ENCODE measurements around the gene PRKACA. TPM values are rescaled to one million over a fixed set of nuclear protein-coding genes. Genes with fewer than 3 reads are reported as not detected.

PRKACA gene
- total RNA-seq (41.8 TPM), polyA plus RNA-seq (91.4 TPM)

DNA sequence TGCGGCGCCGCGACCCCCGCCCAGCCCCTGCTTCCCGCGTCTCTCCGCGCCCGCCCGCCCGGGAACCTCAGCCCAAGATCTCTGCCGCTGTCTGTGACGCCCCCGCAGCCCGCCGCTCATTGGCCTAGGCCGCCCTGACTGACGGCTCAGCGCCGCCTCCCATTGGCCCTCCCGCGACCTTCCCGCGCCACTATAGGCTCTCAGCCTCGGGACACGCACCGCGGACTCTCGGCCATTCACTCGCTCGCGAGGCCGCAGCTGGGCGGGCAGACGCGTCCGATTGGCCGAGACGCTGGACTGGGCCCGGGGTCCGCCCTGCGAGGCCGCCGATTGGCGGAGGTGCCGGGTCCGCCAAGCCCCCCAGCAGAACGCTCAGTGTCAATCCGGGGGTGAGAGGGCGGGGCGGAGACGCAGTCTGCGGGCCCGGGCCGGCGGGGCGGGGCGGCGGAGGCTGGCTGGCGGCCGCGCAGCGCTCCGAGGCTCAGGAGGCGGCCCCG is at the start of gene PRKACA:
TSS of gene PRKACA (minus strand) at position 95 of the 497 bp plus-strand sequence. CDS start 215 bp downstream, outside the sequence.
- Histone ChIP-seq H3K4me3 (ENCODE audit: low read depth, low read length) (peak within 1 kb of the TSS; percentile 94), H3K27ac (ENCODE audit: low read depth) (peak within 1 kb of the TSS; percentile 87), H3K36me3 (ENCODE audit: insufficient read depth) (no peaks in the 10 kb centered on the region), H3K4me1 (ENCODE audit: insufficient read depth) (no peaks in the 10 kb centered on the region)
- WGBS, result under 1% methylated on average over 67 of the region's 67 CpGs
- peak; percentile 93 for DNase-seq (ENCODE audit: extremely low spot score)

DNA sequence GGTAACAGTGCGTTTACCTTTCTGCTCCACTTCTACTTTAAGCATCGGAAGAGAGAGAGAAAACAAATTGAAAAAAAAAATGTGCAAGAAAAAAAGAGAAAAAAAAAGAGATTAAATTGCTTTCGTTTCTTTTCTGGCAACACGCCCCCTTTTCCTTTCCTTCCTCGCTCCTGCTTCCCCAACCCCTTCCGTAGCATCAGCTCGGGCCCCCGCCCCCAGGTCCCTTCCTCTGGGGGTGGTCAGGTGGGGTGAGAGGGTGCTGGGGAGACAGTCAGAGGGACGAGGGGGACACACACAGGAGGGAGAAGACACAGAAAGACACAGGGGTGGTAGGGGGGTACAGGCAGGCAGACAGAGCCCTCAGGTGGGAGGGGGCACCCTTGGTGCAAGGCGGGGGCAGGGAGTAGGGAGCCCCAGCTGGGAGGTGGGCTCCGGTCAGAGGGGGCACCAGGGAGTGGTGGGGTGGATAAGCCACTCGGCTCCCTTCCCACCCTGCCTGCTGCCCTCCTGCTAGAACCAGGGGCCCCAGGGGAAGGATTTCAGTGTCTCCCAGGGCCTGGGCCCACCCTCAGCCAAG is 49.5 kb upstream of the PRKACA start:
- WGBS, result 50% methylated on average over 12 of the region's 12 CpGs
- no peaks in the 10 kb centered on the region for H3K36me3 ChIP-seq (ENCODE audit: insufficient read depth)
- H3K27ac ChIP-seq (ENCODE audit: low read depth), result no peak overlapping the region
- H3K4me3 ChIP-seq (ENCODE audit: low read depth, low read length), result no peak overlapping the region
- no peak for DNase-seq (ENCODE audit: extremely low spot score)
- H3K4me1 ChIP-seq (ENCODE audit: insufficient read depth), result no peaks in the 10 kb centered on the region

DNA sequence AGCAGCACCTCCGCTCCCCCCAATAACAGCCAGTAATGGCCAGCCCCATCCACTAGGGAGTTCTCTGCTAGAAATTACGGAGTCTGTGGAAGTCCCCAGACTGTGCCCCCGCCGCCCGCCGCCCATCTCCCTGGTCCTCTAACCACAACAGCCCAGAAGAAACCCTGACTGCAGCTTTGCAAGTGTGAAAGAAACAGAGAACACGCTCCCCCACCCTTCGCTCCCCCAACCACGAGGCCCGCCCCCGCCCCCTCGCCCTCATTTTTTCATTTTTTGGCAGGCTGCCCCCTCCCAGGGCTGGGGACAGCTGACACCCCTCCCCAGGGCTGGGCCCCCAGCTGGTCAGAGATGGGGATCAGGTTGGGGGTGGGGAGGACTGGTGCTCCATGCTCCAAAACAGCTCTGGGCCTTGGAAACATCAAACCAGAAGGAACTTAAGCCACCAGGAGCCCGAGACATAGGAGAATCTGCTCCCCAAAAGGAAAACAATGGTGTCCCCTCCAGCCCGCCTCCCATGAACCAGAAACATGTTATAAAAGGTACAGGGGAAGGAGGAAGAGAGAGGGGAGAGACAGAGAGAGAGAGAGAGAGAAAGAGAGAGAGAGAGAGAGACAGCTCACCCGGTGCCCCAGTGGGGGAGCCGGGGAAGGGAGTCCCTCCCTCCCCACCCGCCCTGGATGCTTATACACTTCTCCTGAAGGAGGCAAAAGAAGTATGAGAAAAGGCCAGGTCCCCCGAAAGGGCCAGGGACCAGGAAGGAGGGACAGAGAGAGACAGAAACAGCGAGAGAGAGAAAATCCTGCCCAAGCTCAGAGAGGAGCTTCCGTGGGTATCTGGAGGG is 48.6 kb upstream of the PRKACA start:
- no peaks in the 10 kb centered on the region for H3K36me3 ChIP-seq (ENCODE audit: insufficient read depth)
- no peaks in the 10 kb centered on the region for H3K4me1 ChIP-seq (ENCODE audit: insufficient read depth)
- 60% methylated on average over 20 of the region's 20 CpGs for WGBS
- no peak overlapping the region for H3K27ac ChIP-seq (ENCODE audit: low read depth)
- DNase-seq (ENCODE audit: extremely low spot score), result no peak
- no peak overlapping the region for H3K4me3 ChIP-seq (ENCODE audit: low read depth, low read length)

DNA sequence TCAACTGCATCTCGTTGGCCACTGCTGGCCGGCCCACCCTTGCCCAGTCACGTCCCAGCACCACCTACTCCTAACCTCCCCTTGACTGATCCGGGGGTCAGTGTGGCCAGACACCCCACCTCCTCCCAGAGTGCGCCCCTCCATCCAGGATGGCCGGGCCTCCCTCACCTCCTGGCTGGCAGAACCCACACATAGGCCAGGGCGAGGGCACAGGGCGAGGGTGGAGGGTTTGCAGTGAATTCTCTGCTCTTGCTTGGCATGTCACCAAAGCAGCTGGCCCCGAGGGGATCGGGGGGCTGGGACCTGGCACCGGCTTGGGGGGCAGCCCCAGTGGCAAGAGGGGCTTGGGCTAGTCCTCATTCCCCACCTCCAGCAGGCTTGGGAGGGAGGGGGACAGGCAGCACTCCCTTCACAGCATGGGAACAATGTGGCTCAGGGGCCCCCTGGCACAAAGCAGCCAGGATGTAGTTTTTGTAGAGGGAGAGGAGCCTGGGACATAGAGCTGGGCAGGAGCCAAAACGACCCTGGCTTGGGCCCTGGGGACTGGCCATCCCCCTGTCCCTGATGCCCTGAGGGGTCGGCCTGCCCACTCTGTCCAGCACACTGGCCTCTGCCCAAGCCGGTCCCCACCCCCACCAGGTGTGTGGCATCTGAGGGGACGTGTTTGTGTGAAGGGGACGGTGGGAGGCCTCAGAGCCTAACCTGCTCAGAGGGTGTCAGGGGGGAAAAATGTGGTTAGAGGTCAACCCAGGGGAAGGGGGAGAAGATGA is 47.3 kb upstream of the PRKACA start:
- no peak overlapping the region for H3K27ac ChIP-seq (ENCODE audit: low read depth)
- no peak overlapping the region for H3K4me3 ChIP-seq (ENCODE audit: low read depth, low read length)
- H3K4me1 ChIP-seq (ENCODE audit: insufficient read depth), result no peaks in the 10 kb centered on the region
- 77% methylated on average over 16 of the region's 16 CpGs for WGBS
- no peak for DNase-seq (ENCODE audit: extremely low spot score)
- no peaks in the 10 kb centered on the region for H3K36me3 ChIP-seq (ENCODE audit: insufficient read depth)

DNA sequence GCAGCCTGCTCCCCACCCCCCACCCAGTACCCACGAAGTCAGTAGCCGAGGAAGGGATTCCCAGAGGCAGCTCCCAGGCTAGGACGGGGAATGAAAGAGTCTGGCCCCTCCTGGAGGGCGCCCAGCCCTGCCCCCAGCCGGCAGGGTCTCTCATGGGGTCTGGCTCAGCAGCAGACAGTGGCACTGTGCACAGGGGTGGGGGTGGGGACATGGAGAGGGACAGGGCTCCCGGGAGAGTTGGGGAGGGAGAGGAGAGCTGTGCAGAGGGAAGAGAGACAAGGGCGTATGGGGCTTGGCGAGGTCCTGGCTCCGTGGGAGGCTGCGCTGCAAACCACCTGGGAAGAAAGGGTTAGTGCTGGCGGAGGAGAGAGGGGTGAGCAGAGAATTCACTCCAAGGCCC is 46.5 kb upstream of the PRKACA start:
- no peaks in the 10 kb centered on the region for H3K36me3 ChIP-seq (ENCODE audit: insufficient read depth)

DNA sequence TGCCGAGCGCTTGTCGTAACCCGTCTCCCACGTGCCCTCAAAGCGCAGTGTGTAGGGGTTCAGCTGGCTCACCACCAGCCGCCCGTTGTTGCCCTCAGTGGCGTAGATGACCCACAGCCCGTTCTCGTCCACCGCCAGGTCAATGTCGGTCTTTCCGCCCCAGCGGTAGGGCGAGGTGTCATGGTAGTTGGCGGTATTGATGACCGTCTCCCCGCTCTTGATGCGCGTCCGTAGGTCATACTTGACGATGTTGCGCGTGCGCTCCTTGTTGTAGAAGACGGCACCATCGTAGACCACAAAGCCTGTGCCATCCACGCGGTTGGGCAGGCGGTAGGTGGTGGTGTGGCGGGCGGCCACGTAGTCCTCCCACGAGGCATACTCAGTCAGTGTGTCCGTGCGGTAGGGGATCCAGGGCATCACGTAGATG is 45.3 kb upstream of the PRKACA start:
- Histone ChIP-seq H3K4me1 (ENCODE audit: insufficient read depth) (no peaks in the 10 kb centered on the region), H3K36me3 (ENCODE audit: insufficient read depth) (no peaks in the 10 kb centered on the region), H3K27ac (ENCODE audit: low read depth) (no peak overlapping the region), H3K4me3 (ENCODE audit: low read depth, low read length) (no peak overlapping the region)
- 98% methylated on average over 38 of the region's 38 CpGs for WGBS
- no peak for DNase-seq (ENCODE audit: extremely low spot score)

More for the DNA sequence above, 46.5 kb upstream of the PRKACA start:
- H3K4me3 ChIP-seq (ENCODE audit: low read depth, low read length), result no peak overlapping the region
- 72% methylated on average over 11 of the region's 11 CpGs for WGBS
- no peak for DNase-seq (ENCODE audit: extremely low spot score)
- no peak overlapping the region for H3K27ac ChIP-seq (ENCODE audit: low read depth)
- no peaks in the 10 kb centered on the region for H3K4me1 ChIP-seq (ENCODE audit: insufficient read depth)

DNA sequence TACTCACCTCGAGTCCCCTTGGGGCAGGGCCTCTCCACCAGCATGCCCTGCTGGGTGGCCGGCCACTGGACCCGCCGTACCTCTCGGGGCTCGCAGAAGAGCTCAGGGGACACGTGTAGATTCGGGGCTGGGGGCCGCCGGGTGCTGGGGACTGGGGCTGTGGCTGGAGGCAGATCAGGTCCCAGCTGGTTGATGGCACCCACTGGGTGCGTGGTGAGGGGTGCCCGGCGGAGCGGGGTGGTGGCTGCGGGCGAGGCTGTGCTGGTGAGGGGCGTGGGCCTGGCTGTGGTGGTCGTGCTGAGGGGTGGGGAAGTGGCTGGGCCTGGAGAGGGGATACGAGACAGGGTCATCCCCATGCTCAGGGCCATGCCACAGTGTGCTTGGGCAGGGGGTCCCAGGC is 43.7 kb upstream of the PRKACA start:
- no peaks in the 10 kb centered on the region for H3K4me1 ChIP-seq (ENCODE audit: insufficient read depth)
- H3K27ac ChIP-seq (ENCODE audit: low read depth), result no peak overlapping the region
- no peak overlapping the region for H3K4me3 ChIP-seq (ENCODE audit: low read depth, low read length)
- WGBS, result 93% methylated on average over 19 of the region's 19 CpGs
- no peak for DNase-seq (ENCODE audit: extremely low spot score)
- no peaks in the 10 kb centered on the region for H3K36me3 ChIP-seq (ENCODE audit: insufficient read depth)

DNA sequence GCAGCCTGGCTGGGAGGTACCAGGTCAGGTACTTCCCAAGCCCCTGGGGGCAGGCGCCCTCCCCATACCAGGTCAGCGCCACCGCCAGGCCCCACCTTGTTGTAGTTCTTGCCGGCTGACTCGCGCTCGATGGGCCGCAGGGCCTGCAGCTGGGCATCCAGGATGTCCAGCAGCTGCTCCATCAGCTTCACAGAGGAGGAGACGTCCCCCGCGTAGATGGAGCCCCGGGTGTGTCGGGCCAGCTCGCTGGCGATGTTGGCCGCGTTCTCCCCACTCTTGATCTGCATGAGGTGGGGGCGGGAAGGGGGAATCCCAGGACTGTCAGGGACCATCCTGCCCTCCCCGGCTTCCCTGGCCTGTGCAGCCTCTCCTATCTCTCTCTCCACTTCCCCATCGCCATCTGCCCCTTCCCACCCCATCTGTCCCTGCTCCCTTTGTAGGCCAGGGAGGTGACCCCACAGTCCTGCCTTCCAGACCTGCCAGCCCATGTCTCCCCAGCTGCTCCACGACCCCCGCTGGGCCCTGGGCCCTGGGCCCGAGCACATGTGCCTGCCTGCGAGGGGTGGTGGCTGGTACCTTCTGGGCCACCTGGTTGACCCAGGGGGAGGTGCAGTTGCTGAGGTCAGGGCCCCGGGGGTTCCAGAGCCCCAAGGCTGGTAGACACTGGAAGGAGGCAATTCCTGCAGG is 42.6 kb upstream of the PRKACA start:
- no peak for DNase-seq (ENCODE audit: extremely low spot score)
- Histone ChIP-seq H3K4me1 (ENCODE audit: insufficient read depth) (no peaks in the 10 kb centered on the region), H3K4me3 (ENCODE audit: low read depth, low read length) (no peak overlapping the region), H3K27ac (ENCODE audit: low read depth) (no peak overlapping the region), H3K36me3 (ENCODE audit: insufficient read depth) (no peaks in the 10 kb centered on the region)
- 91% methylated on average over 25 of the region's 25 CpGs for WGBS

DNA sequence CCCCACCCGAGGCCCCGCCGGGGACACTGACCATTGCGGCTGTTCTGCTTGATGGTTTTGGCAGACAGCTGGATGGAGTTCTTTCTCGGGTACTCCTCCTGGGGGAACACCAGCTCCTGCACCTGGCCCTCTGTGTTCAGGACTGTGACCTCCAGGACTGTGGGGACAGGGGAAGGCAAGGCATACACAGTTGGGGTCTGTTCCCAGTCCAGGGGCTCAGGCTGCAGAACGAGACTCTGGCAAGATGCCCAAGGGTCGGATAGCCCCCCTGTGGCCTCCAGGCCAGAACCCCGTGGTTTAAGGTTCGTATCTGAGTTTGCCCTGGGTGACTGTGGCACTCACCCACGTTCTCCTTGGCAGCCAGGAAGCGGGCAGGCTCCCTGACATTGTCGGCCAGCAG is 41.5 kb upstream of the PRKACA start:
- 71% methylated on average over 12 of the region's 12 CpGs for WGBS
- Histone ChIP-seq H3K36me3 (ENCODE audit: insufficient read depth) (no peaks in the 10 kb centered on the region), H3K27ac (ENCODE audit: low read depth) (no peak overlapping the region), H3K4me1 (ENCODE audit: insufficient read depth) (no peaks in the 10 kb centered on the region), H3K4me3 (ENCODE audit: low read depth, low read length) (no peak overlapping the region)
- no peak for DNase-seq (ENCODE audit: extremely low spot score)

DNA sequence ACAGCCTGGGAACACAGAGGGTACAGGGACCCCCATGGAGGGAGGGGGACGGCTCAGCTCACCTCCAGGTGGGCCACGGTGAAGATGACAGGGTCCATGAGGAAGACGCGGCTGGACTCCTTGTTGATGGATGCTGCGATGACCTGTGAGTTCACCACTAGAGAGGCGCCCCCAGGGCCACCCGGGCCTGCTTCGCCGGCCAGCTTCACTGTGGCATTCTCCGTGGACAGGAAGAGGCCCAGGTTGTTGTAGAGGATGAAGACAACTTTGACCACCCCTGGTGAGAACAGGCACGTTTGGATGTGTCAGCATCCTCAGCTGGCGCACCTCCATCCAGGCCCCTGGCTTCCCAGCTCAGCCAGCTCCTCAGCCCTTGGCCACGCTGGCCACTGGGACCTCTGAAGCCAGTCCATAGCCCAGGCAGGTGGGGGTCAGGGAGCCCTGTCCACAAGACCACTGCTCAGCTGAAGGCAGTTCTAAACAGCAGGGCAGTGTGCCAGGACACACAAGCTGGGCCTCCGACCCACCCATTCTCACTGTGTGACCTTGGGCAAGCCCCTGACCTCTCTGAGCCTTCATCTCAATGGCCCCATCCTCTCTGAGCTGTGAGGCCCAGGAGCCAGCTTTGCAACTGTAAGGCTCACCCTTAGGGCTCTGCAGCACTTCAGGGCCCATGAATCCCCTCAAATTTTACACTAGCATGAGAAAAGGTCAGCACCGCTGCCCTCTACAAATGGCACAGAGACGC is 40.9 kb upstream of the PRKACA start:
- Histone ChIP-seq H3K4me1 (ENCODE audit: insufficient read depth) (no peaks in the 10 kb centered on the region), H3K36me3 (ENCODE audit: insufficient read depth) (no peaks in the 10 kb centered on the region), H3K4me3 (ENCODE audit: low read depth, low read length) (no peak overlapping the region), H3K27ac (ENCODE audit: low read depth) (no peak overlapping the region)
- 89% methylated on average over 16 of the region's 16 CpGs for WGBS
- no peak for DNase-seq (ENCODE audit: extremely low spot score)

DNA sequence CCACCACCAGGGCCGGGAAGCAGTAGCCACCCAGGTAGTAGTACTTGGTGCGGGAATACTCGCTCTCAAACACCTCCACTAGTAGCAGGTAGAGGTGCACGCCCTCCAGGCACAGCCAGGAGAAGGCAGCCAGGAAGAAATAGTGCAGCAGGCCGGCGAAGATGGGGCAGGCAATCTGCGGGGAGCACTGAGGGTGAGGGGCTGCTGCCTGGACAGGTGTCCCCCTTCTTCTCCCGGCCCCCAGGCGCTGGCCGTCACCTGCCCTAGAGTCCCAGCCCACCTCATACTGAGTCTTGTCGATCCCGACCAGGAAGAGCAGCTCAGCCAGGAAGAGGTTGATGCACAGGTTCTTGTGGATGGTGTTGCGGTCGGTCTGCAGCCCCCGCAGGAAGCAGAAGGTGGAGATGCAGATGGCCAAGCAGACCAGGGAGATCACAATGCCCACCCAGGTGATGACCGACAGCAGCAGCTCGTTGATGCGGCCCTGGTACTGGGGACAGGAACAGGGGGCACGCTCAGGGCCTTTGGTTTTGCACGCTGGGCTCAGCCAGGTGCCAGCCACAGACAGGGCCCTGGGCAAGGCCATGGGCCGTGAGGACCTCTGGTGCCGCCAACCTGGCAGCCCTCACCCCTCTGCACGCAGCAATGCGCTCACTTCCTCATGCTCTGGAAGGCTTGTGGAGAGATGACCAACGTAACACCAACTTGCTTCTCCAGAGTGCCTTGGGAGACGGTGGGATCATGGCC is 39.6 kb upstream of the PRKACA start:
- H3K36me3 ChIP-seq (ENCODE audit: insufficient read depth), result no peaks in the 10 kb centered on the region
- 95% methylated on average over 26 of the region's 26 CpGs for WGBS
- no peak for DNase-seq (ENCODE audit: extremely low spot score)

DNA sequence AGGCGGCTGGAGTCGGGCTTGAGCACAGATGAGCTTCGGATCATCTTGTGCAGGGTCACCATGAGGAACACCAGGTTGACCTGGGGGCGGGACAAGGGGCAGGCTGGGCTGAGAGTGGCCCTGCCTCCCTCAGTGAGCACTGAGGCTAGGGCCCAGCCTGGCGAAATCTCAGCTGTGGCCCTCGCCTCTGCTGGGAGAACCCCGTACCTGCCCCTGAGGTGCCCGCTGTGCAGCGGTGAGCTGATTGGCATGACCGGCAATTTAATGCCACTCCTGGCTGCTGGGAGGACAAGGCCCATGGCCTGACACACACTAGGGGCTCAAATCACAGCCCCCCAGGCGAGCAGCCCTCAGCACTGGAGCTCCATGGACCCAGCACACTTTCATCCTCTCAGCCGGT is 38.6 kb upstream of the PRKACA start:
- WGBS, result 92% methylated on average over 12 of the region's 12 CpGs
- no peak for DNase-seq (ENCODE audit: extremely low spot score)
- Histone ChIP-seq H3K4me1 (ENCODE audit: insufficient read depth) (no peaks in the 10 kb centered on the region), H3K36me3 (ENCODE audit: insufficient read depth) (no peaks in the 10 kb centered on the region), H3K27ac (ENCODE audit: low read depth) (no peak overlapping the region), H3K4me3 (ENCODE audit: low read depth, low read length) (no peak overlapping the region)

More for the DNA sequence above, 39.6 kb upstream of the PRKACA start:
- no peaks in the 10 kb centered on the region for H3K4me1 ChIP-seq (ENCODE audit: insufficient read depth)
- no peak overlapping the region for H3K27ac ChIP-seq (ENCODE audit: low read depth)
- no peak overlapping the region for H3K4me3 ChIP-seq (ENCODE audit: low read depth, low read length)
